A549 (cell line): ENCODE data around the gene PRIMPOL. TPM values are rescaled to one million over a fixed set of nuclear protein-coding genes. Genes with fewer than 3 reads are reported as not detected.

Experiments
- ATAC-seq, 2 experiments: fragments of 200-7000 bp in 1 of 2; fragments of >200 bp in 1 of 2; cut with Nextera tagmentation in 1 of 2; cut with Tn5 transposase in 1 of 2; 3 replicates each; pipeline versions ENCODE4 v1.8.0 to v1.9.1; 2018 to 2020; ENCODE audit warnings: mild to moderate bottlenecking in 1 of 2, moderate library complexity in 1 of 2
- CTCF ChIA-PET: fragments of 300-600 bp; sonication (Branson Sonifier 250); formaldehyde crosslinking; extraction: SDS; loops from one replicate; lab custom pipeline; 2021; ENCODE audit warnings: antibody characterized with exemption, inconsistent platforms; lab: Yijun Ruan, JAX
- POLR2A ChIA-PET: fragments of 350-600 bp; formaldehyde crosslinking; extraction: SDS; loops from one replicate; lab custom pipeline; 2021; ENCODE audit warnings: antibody characterized with exemption, inconsistent platforms; lab: Yijun Ruan, JAX
- DNase-seq, 2 experiments: peaks; one replicate each; pipeline versions ENCODE4 v3.0.0 to v3.0.0-alpha.2; 2011 to 2016; ENCODE audit warnings: low read depth in 1 of 2, low spot score in 1 of 2
- FAIRE-seq: peaks from 2 replicates; lab custom pipeline; 2011; peaks lifted over from hg19 to GRCh38; lab: Jason Lieb, UNC
- H3K27ac ChIP-seq, 2 experiments: fragments of >200 bp; sonication (Bioruptor Twin); formaldehyde crosslinking; 3 replicates each; pipeline ENCODE4 v1.5.1; 2016 to 2017
- H3K4me1 ChIP-seq: fragments of >200 bp; sonication (Bioruptor Twin); formaldehyde crosslinking; 3 replicates; pipeline ENCODE4 v1.6.1; 2016
- H3K4me2 ChIP-seq: fragments of >200 bp; sonication (Bioruptor Twin); formaldehyde crosslinking; 3 replicates; pipeline ENCODE4 v1.6.1; 2016
- H3K4me3 ChIP-seq: fragments of >200 bp; sonication (Bioruptor Twin); formaldehyde crosslinking; 3 replicates; pipeline ENCODE4 v1.5.1; 2016
- H3K9me3 ChIP-seq: fragments of >200 bp; sonication (Bioruptor Twin); formaldehyde crosslinking; 3 replicates; pipeline ENCODE4 v1.6.1; 2016
- ATOH8 ChIP-seq: fragments of 250-450 bp; sonication (Bioruptor Pico); IDR thresholded peaks from 2 replicates; pipeline ENCODE4 v1.5.0; 2020; ENCODE audit warnings: low read depth, mild to moderate bottlenecking, moderate library complexity
- BCL3 ChIP-seq: fragments of >200 bp; sonication (Bioruptor Twin); formaldehyde crosslinking; IDR thresholded peaks from 3 replicates; pipeline ENCODE4 v1.6.1; 2016
- BHLHE40 ChIP-seq: IDR thresholded peaks from 2 replicates; pipeline ENCODE4 v1.6.1; 2012; ENCODE audit warnings: low read depth, low read length, inconsistent platforms
- CEBPB ChIP-seq, 2 experiments: fragments of >200 bp in 1 of 2; sonication (Bioruptor Twin) in 1 of 2; formaldehyde crosslinking in 1 of 2; IDR thresholded peaks; 2 replicates each; pipeline ENCODE4 v1.6.1; 2012 to 2016
- CTCF ChIP-seq: fragments of >200 bp; sonication (Bioruptor Twin); formaldehyde crosslinking; IDR thresholded peaks from 3 replicates; pipeline ENCODE4 v1.5.1; 2016
- EHF ChIP-seq: fragments of 250-450 bp; sonication (Bioruptor Pico); IDR thresholded peaks from 2 replicates; pipeline ENCODE4 v1.5.0; 2020; ENCODE audit warnings: mild to moderate bottlenecking
- FOXS1 ChIP-seq: fragments of 250-450 bp; sonication (Bioruptor Pico); IDR thresholded peaks from 2 replicates; pipeline ENCODE4 v1.5.0; 2020; ENCODE audit warnings: mild to moderate bottlenecking, moderate library complexity
- HMGXB4 ChIP-seq: fragments of 250-450 bp; sonication (Bioruptor Pico); IDR thresholded peaks from 2 replicates; pipeline ENCODE4 v1.5.0; 2021; ENCODE audit warnings: mild to moderate bottlenecking, moderate library complexity, borderline replicate concordance
- HOXA7 ChIP-seq: fragments of 250-450 bp; sonication (Bioruptor Pico); IDR thresholded peaks from 2 replicates; pipeline ENCODE4 v1.5.0; 2020; ENCODE audit warnings: mild to moderate bottlenecking, moderate library complexity
- JUNB ChIP-seq: fragments of >200 bp; sonication (Bioruptor Twin); formaldehyde crosslinking; IDR thresholded peaks from 2 replicates; pipeline ENCODE4 v1.6.1; 2016
- MAX ChIP-seq: IDR thresholded peaks from 2 replicates; pipeline ENCODE4 v1.6.1; 2012
- NFE2L2 ChIP-seq: fragments of 150-350 bp; conservative IDR thresholded peaks from 2 replicates; pipeline ENCODE4 v1.6.1; 2014; ENCODE audit warnings: low read length
- RARB ChIP-seq: fragments of 250-450 bp; sonication (Bioruptor Pico); IDR thresholded peaks from 2 replicates; pipeline ENCODE4 v1.8.0; 2021; ENCODE audit warnings: mild to moderate bottlenecking, moderate library complexity
- RCOR1 ChIP-seq: fragments of 150-350 bp; IDR thresholded peaks from 2 replicates; pipeline ENCODE4 v1.6.1; 2014; ENCODE audit warnings: antibody characterized with exemption, low read length, low read depth
- RFX5 ChIP-seq: fragments of 450-650 bp; IDR thresholded peaks from 2 replicates; pipeline ENCODE4 v1.7.1; 2014; ENCODE audit warnings: antibody characterized with exemption, mild to moderate bottlenecking, moderate library complexity
- TFCP2L1 ChIP-seq: fragments of 250-450 bp; sonication (Bioruptor Pico); IDR thresholded peaks from 2 replicates; pipeline ENCODE4 v1.5.0; 2021; ENCODE audit warnings: mild to moderate bottlenecking
- TP53 ChIP-seq: fragments of 250-450 bp; sonication (Bioruptor Pico); IDR thresholded peaks from 2 replicates; pipeline ENCODE4 v1.5.0; 2021; ENCODE audit warnings: mild to moderate bottlenecking, moderate library complexity
- WGBS: methylation state at CpG from one replicate; pipeline ENCODE4 v1.1.6; 2017; ENCODE audit errors: missing lambda C conversion rate; 5-methylcytosine and 5-hydroxymethylcytosine counted together
- polyA plus RNA-seq, 4 experiments: library from polyadenylated mRNA; depleted of rRNA in 3 of 4; stranded (reverse); fragments of >200 nt; fragmentation: RNase III in 1 of 4; extraction: RNeasy Plus Mini Kit Qiagen cat#74134 plus additional on column Dnase treatment in 1 of 4; gene quantifications; 2 replicates in 3 of 4; 3 replicates in 1 of 4; pipeline ENCODE4 v1.2.3, GENCODE V29; 2011 to 2017
- TF ChIP-seq, protein P1 (sequence below): fragments of >200 bp; sonication (Bioruptor Twin); formaldehyde crosslinking; IDR thresholded peaks from 2 replicates; pipeline ENCODE4 v1.6.1; 2016
- TF ChIP-seq, protein P2 (sequence below): IDR thresholded peaks from 2 replicates; pipeline ENCODE4 v1.6.1; 2012; ENCODE audit warnings: low read depth, borderline replicate concordance

The PRIMPOL gene
- polyA plus RNA-seq, 2 of the 4 experiments (the other 2 are of a cell fraction): 10.0 to 23.9 TPM

- peak; percentile 54 to 62 for ATAC-seq
- no peak for FAIRE-seq
- no peaks in the 10 kb centered on the region for H3K9me3 ChIP-seq
- peak; percentile 3 to 21 for DNase-seq
- WGBS: 8% methylated on average over 14 of the region's 52 CpGs
- ChIA-PET POLR2A (interaction anchor here (1.0 to 1.9 kb wide), 3 partner anchors 37 to 661 kb away, joined by 3 to 8 read pairs (median 4); partner anchors contain the start of gene CENPU), CTCF (interaction anchor here (0.8 to 1.3 kb wide), 5 partner anchors 10 to 385 kb away, joined by 3 read pairs; no protein-coding TSS in a partner anchor)
- H3K27ac ChIP-seq: peak overlapping the region; percentile 82 to 97
- peaks cover 14% of the 10 kb centered on the region for H3K4me1 ChIP-seq
- TF ChIP-seq CTCF: no peak
- TF ChIP-seq RCOR1: no peak
- TF ChIP-seq BCL3: no peak
- TF ChIP-seq, protein P1, sequence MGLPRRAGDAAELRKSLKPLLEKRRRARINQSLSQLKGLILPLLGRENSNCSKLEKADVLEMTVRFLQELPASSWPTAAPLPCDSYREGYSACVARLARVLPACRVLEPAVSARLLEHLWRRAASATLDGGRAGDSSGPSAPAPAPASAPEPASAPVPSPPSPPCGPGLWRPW: no peak
- TF ChIP-seq, all 56 proteins: peak for 0
- peak overlapping the region; percentile 83 for H3K4me3 ChIP-seq
- H3K4me2 ChIP-seq: peak overlapping the region; percentile 100
Measured at GRCh38 chr4:184648313-184649025, 1.1 kb upstream of the PRIMPOL start.

DNA sequence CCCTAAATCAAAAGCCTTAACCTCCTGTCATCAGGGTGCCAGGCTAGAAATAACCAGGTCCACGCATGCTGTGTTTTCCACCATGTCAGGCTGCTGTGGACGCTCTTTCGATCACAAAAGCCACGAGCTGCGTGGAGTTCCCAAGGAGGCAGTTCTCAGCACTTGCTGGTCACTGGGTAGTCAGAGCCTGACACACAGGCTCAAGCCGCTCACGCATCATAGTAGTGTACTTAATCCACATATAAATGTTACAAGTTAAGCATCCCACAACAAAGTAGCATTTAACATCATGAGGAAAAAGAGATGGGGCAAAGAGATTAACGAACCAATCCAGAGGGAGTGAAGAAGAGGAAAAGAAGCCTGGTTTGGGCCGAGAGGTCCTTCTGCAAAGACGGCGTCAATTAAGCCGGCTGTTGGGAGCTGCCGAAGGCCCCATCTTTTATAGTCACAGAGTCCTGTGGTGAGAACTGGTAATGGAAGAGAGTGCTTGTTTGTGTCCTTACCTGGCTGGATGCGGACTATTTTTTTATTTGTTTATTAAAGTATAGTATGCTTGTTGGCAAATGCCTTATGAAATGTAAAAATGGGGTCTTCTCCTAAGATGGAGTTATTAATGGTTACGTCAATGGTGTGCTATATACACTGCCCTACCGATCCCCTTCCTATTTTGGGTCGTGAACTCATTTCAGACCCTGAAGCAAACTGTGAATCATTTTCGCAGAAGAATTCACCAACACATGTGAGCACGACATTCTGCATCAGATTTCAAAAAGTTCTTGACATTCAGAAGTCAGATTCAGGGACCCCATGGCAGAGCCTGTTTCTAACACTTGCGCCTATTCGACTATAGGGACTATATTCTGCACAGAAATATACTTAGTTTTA lies 675 bp downstream of the PRIMPOL start:
- ATAC-seq (peak; percentile 35 to 46), DNase-seq (peak in 1 of 2 experiments; percentile 29), FAIRE-seq (no peak)
- ChIA-PET POLR2A (interaction anchor here (0.6 to 1.9 kb wide), 11 partner anchors 10 to 637 kb away, joined by 3 to 8 read pairs (median 3); partner anchors contain the start of genes CENPU, IRF2 and SLC25A4), CTCF (no interaction called here)
- H3K4me2 ChIP-seq: peak overlapping the region; percentile 88
- no peak for TF ChIP-seq RFX5
- no peak for TF ChIP-seq NFE2L2
- no peak for TF ChIP-seq CEBPB (IDR thresholded peaks at IDR 0.05)
- TF ChIP-seq JUNB: no peak
- TF ChIP-seq, protein P2, sequence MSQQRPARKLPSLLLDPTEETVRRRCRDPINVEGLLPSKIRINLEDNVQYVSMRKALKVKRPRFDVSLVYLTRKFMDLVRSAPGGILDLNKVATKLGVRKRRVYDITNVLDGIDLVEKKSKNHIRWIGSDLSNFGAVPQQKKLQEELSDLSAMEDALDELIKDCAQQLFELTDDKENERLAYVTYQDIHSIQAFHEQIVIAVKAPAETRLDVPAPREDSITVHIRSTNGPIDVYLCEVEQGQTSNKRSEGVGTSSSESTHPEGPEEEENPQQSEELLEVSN: 0 out of 2 replicates have a peak, but pooled peaks have one; percentile 25
- TF ChIP-seq EHF: no peak
- TF ChIP-seq ATOH8: no peak
- TF ChIP-seq MAX: 0 out of 2 replicates have a peak, but pooled peaks have one; percentile 16
- no peak for TF ChIP-seq TP53 (CRISPR knock-in tag)
- H3K9me3 ChIP-seq: no peaks in the 10 kb centered on the region
- peak overlapping the region; percentile 75 for H3K4me3 ChIP-seq
- peaks cover 14% of the 10 kb centered on the region for H3K4me1 ChIP-seq
- whole genome bisulfite sequencing: 37% methylated on average over 18 of the region's 21 CpGs
- peak overlapping the region; percentile 84 to 90 for H3K27ac ChIP-seq

- ChIA-PET CTCF (no interaction called here), POLR2A (no interaction called here)
- FAIRE-seq (no peak), DNase-seq (no peak), ATAC-seq (no peak)
- no peak overlapping the region for H3K4me2 ChIP-seq
- no peaks in the 10 kb centered on the region for H3K9me3 ChIP-seq
- peaks cover 14% of the 10 kb centered on the region for H3K4me1 ChIP-seq
- no peak for TF ChIP-seq FOXS1 (CRISPR knock-in tag)
- TF ChIP-seq, protein P2: no peak
- TF ChIP-seq BCL3: no peak
- no peak for TF ChIP-seq RARB
- TF ChIP-seq HOXA7 (CRISPR knock-in tag): no peak
- TF ChIP-seq TFCP2L1 (CRISPR knock-in tag): no peak
- no peak for TF ChIP-seq BHLHE40
- no peak for TF ChIP-seq HMGXB4 (CRISPR knock-in tag)
- H3K4me3 ChIP-seq: no peak overlapping the region
- WGBS: 97% methylated on average over 8 of the region's 8 CpGs
- no peak overlapping the region for H3K27ac ChIP-seq
Measured at GRCh38 chr4:184651899-184652298, 2.4 kb downstream of the PRIMPOL start.
